LoVo (cell line): ENCODE measurements around the gene RALBP1.

Experiments
- DNase-seq: peaks from one replicate; pipeline ENCODE4 v3.0.0-alpha.2; 2016; ENCODE audit warnings: low spot score

The RALBP1 gene

DNA sequence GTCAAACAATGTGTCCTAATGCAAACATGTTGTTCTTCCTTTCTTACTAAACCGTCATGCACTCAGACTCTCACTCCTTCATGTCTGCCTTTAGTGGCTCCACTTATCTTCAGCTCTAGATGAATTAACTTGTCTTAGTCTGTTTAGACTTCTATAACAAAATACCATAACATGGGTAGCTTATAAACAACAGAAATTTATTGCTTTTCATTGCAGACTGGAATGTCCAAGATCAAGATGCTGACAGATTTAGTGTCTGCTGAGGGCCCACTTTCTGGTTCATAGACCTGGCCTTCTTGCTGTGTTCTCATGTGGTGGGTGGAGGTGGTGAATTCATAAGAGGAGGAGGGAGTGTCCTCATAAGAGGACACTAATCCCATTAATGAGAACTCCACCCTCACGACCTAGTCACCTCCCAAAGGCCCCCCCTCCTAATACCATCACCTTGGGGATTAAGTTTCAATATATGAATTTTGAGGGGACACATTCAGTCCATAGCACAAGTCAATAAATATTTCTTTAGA lies 32.3 kb downstream of the RALBP1 start:
- DNase-seq, result no peak

- no peak for DNase-seq
These were observed 33.2 kb downstream of the RALBP1 start for GRCh38 chr18:9508446-9509025.

DNA sequence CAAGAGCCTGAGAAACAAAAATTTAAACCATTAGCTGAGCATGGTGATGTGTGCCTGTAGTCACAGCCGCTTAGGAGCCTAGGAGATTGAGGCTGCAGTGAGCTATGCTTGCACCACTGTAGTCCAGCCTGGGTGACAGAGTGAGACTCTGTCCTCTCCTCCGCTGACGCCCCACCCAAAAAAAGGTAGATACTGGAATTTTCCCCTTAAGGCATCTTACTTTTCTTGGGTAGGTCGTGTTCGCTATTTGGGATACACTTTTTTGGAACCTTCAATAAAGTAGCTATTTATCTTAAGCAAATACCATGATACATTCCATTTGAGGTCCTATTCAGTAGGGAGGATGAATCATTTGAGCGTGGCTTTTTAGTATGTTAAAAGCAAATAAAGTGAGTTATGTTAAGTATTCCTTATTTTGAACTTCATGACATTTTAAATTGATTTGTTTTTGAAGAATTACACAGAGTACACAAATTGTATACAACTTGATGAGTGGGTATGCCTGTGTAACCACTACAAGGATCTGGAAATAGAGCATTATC lies 38.7 kb downstream of the RALBP1 start:
- DNase-seq, result no peak

DNA sequence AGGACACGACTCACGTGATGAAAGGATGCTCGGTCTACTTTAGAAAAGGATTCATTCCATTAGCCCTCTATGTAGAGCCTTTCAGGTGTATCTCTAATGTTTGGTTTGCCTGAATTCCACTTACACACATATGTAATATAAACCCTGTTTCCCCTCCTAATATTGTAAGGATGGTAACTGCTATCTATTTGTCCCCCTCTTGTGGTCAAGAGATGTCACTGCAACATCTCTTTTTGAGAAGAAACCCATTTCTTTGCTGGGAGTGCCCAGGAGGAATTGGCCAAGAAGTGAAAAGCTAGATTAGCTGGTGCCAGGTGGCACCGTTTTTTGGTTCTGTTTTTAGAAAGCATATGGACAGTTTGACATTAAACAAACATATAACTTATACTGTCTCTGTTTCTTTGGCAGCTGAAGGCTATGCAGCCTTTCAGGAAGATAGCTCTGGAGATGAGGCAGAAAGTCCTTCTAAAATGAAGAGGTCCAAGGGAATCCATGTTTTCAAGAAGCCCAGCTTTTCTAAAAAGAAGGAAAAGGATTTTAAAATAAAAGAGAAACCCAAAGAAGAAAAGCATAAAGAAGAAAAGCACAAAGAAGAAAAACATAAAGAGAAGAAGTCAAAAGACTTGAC lies 41.2 kb downstream of the RALBP1 start:
- peak; percentile 54 for DNase-seq

DNA sequence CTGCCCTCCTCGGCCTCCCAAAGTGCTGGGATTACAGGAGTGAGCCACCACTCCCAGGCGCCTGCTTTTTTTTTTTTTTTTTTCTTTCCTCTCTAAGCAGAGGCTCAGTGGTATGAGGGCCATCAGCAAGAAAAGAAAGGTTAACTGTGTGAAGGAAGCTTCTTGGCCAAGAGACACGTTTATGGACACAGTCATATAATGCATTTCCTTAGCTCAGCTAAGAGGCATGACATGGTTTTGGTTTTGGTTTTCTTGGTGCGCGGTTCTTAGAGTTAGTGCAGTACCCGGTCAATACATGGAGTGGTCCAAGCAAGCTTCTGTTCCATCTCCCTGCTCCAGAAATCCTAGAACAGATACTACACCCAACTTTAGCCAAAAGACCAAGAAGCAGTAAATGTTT lies 42.6 kb downstream of the RALBP1 start:
- no peak for DNase-seq

GRCh38 chr18:9519399-9519798 lies 44.1 kb downstream of the RALBP1 start:
- DNase-seq, result no peak

DNA sequence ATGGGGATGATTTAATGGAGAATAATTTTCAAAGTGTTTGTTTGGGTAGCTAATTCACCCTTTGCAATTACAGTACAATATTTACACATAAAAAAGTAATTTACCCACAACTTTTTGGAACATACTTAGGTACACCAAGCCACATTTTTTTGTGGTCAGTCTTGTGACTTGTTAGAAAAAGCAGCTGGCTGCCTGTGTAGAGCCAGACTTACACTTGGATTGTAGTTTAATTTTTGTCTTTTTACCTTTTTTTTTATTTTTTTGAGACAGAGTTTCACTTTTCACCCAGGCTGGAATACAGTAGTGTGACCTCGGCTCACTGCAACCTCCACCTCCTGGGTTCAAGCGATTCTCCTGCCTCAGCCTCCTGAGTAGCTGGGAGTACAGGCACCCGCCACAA lies 45.4 kb downstream of the RALBP1 start:
- DNase-seq, result no peak

DNA sequence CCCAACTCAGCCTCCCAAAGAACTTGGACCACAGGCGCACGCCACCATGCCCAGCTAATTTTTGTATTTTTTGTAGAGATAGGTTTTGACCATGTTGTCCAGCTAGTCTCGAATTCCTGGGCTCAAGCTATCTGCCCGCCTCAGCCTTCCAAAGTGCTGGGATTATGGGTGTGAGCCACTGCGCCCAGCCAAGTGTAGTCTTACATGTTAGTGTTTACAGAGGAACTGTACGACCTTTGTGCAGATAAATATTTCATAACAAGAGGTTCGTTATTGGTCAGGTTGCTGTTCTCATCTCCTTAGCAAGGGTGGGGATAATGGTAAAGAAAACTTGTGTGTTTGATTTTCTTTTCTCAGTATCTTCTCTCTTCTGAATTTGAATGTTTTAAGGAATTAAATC lies 46.5 kb downstream of the RALBP1 start:
- DNase-seq, result no peak

- no peak for DNase-seq
These were observed 47.6 kb downstream of the RALBP1 start for GRCh38 chr18:9522952-9523351.

DNA sequence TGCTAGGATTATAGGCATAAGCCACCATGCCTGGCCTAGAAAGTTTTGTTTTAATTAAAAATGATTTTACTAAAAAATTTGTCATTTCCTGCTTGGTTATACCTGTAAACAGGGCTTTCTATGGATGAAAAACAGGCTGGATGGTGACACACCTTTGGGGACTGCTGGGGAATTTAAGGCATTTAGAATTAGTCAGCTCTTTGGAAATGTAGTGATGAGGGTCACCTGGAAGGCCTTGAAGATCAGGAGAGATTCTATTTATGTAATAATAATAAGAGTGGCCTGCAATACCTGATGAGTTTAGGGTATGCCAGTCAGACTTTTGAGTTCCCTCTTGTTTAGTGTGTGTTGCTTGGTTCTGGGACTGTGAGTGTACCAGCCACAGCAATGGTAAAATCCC lies 51.1 kb downstream of the RALBP1 start:
- no peak for DNase-seq

GRCh38 chr18:9530226-9531009 lies 55.1 kb downstream of the RALBP1 start:
- no peak for DNase-seq

DNA sequence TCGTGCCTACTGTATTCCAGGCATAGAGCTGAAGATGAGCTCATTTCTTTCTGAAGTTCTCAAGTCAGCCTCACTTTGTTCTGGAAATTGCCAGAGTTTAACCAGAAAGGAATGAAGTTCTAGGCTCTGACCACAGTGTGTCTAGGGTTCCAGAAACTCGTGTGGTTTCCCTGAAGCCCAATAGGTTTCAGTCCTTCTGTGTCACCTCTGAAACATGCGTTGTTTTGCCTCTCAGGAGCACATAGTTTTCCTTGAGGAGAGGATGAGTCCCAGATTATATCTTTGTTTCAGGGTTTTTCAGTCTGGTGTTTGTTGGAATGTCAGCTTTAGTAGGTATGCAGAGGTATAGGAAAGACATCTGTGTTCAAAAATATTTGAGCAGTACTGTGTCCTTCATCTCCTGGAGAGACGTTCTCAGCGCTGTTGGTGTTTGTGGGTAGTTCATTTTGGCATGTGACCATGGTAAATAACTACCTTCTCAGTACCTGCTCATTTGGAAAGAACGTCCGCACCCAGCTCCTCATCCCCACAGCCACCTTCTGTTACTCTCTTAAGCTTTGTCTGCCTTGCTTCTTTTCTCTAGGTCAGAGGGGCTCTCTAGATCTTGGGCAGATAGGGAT lies 56.6 kb downstream of the RALBP1 start:
- no peak for DNase-seq

DNA sequence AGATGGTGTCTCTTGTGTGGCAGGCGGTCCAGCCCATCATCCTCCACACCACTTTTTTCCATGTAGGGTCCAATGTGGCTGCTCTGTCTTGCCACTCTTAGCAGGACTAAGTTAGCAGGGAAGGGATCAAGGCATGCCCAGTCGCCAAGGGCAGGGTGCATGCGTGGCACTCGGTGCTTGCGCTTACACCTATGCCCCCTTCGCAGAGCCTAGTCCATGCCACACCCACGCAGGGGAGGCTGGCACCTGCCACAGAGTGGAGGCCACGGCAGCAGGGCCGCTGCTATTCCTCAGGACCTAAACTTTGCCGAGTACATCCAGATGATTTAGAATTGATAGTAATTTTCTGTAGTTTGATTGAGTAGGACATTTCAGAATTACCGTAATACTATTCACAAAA lies 59.5 kb downstream of the RALBP1 start:
- DNase-seq, result no peak

GRCh38 chr18:9535430-9535991 lies 60.2 kb downstream of the RALBP1 start:
- DNase-seq, result no peak

DNA sequence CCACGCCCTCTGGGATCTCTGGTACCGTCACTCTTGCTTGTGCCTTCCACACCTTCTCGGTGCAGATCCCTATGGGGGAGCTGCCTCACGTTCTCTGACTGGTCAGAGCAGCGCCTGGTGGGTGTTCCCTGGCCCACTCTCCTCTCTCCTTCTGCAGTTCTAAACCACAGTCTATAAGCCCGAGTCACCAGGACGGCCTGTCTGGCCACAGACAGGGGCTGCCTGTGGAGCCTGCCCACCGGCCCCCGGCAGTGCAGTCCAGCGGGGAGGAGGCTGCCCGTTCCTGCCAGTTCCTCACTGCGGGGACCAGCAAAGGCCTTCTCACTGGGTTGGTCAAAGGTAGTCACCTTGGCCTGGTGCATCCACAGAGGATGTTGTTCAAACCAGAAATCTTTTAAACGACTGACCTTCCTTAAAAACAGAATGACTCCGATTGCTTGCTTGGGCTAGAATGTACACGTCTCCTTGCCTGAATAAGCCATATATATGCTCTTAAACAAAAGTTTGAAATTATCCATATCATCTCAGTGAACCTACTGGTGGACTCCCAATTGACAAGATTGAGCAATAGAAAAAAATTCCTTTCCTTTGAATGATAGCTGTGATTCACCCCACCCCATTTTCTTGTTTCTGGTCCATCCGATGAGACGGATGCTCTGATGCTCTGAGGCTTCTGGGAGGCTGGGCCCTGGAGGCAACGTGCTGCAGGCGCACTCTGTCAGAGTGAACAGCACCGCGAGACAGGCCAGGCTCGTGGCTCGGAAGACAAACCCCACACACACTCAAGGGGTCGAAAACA lies 61.2 kb downstream of the RALBP1 start:
- no peak for DNase-seq

- DNase-seq, result no peak
These were observed 62.4 kb downstream of the RALBP1 start for GRCh38 chr18:9537677-9538076.

- DNase-seq, result no peak
These were observed 64.0 kb downstream of the RALBP1 start for GRCh38 chr18:9539283-9539682.

DNA sequence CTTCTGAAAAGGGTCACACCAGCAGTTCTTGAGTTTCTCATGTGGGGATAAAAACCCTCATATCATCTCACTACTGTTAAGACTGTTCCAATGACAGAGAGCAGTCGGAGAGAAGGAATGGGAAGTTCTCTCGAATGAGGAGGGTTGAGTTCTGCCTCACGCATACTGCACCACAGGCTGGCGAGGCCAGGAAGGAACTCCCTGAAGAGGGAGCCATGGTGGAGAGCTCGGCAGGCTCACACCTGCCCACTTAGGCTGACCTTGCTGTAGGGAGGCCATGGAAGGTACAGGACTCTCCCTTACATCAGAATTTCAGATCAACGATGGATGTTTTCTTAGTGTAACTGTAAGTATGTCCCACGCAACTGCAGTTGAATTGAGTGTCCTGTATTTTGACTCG lies 64.6 kb downstream of the RALBP1 start:
- DNase-seq, result no peak

DNA sequence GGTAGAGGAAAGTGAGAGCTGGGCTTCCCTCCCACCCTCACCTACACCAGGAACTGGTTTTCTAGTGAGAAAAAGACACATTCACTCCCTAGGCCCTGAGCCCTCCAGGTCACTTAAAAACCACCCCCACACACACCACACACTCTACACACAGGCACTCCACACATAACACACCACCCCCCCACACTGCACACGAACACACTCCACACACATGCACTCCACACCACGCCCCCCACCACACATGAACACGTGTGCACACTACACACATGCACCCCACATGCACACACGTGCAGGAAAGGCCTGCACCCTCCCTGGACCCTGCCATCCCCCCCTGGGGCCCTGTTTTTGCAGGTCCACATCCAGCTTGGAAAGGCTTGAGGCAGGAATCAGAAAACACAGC lies 67.6 kb downstream of the RALBP1 start:
- no peak for DNase-seq

DNA sequence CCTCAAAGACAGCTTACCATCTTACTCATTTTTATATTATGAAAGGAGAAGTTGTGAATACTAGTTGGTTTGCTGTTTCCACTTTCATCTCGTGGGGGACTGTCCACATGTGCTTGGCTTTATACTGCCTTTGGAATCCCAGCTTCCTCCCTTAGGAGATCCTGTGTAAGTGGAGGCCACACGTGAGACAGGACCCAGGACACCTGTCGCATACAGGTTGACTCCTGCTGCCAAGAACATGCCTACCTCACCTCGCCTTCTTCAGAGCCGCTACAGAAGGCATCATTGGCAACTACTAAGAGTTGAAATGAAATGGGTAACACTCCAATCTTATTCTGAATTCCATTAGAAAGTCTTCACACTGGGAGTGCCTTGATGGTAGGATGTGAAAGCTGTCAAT lies 69.7 kb downstream of the RALBP1 start:
- DNase-seq, result no peak

- DNase-seq, result no peak
These were observed 71.2 kb downstream of the RALBP1 start for GRCh38 chr18:9546468-9546867.
